HepG2 (cell line): ENCODE measurements around the gene CPE. TPM values are rescaled to one million over a fixed set of nuclear protein-coding genes. Genes with fewer than 3 reads are reported as not detected.

Source experiments
- ATAC-seq: fragments of 200-7000 bp; cut with Tn5 transposase; 3 replicates; pipeline ENCODE4 v1.9.1; 2020; ENCODE audit warnings: mild to moderate bottlenecking, moderate library complexity
- BruUV-seq: library from RNA; stranded (reverse); fragments of 400-500 nt; replicated peaks from 2 replicates; lab custom pipeline; 2021; lab: Mats Ljungman, UMichigan
- CTCF ChIA-PET: fragments of 300-600 bp; formaldehyde crosslinking; extraction: SDS; loops from one replicate; lab custom pipeline; 2021; ENCODE audit warnings: low total read pairs, inconsistent platforms, low intra/inter-chr PET ratio; lab: Yijun Ruan, JAX
- POLR2A ChIA-PET: fragments of 350-600 bp; sonication (Branson Sonifier 250); formaldehyde crosslinking; loops from one replicate; lab custom pipeline; 2020; ENCODE audit warnings: antibody characterized with exemption, inconsistent platforms; lab: Yijun Ruan, JAX
- DNase-seq: peaks from one replicate; pipeline ENCODE4 v3.0.0-alpha.2; 2015; ENCODE audit warnings: low spot score
- FAIRE-seq: peaks from 3 replicates; lab custom pipeline; 2011; peaks lifted over from hg19 to GRCh38; lab: Jason Lieb, UNC
- H2AFZ ChIP-seq: one replicate; pipeline ENCODE4 v1.6.1; 2011; ENCODE audit warnings: low read length, inconsistent platforms
- H3K27ac ChIP-seq: fragments of 300-600 bp; 3 replicates; pipeline ENCODE4 v1.8.0; 2011; ENCODE audit warnings: mixed run types, mild to moderate bottlenecking, mixed read lengths, low read length, inconsistent platforms; ENCODE audit not compliant: insufficient read depth; ENCODE audit errors: extremely low read length
- H3K27me3 ChIP-seq, 2 experiments: fragments of 200-600 bp in 1 of 2; 2 replicates in 1 of 2; 3 replicates in 1 of 2; pipeline versions ENCODE4 v1.6.0 to v1.8.0; 2011; ENCODE audit warnings: low read length in 2 of 2, mild to moderate bottlenecking in 2 of 2, moderate library complexity in 2 of 2, inconsistent platforms in 1 of 2; ENCODE audit not compliant: insufficient read depth in 2 of 2, control insufficient read depth in 1 of 2
- H3K36me3 ChIP-seq, 2 experiments: fragments of 200-600 bp in 1 of 2; replicated peaks in 1 of 2; 2 replicates in 1 of 2; 3 replicates in 1 of 2; pipeline versions ENCODE4 v1.5.1 to v1.8.0; 2011; ENCODE audit warnings: low read length in 2 of 2, inconsistent platforms in 1 of 2; ENCODE audit not compliant: insufficient read depth in 2 of 2, control insufficient read depth in 1 of 2
- H3K4me1 ChIP-seq: 2 replicates; pipeline ENCODE4 v1.5.1; 2012; ENCODE audit warnings: low read length, inconsistent platforms; ENCODE audit not compliant: insufficient read depth
- H3K4me2 ChIP-seq: 2 replicates; pipeline ENCODE4 v1.6.0; 2011; ENCODE audit warnings: low read depth, low read length, inconsistent platforms
- H3K4me3 ChIP-seq, 3 experiments: fragments of 200-600 bp in 1 of 3; sonication (generic), shearing (Covaris generic) in 1 of 3; replicated peaks in 1 of 3; 2 replicates each; pipeline ENCODE4 v1.5.1; 2011 to 2016; ENCODE audit warnings: low read length in 3 of 3, inconsistent platforms in 2 of 3, low read depth in 2 of 3, mild to moderate bottlenecking in 2 of 3, control low read depth in 1 of 3, mixed read lengths in 1 of 3; ENCODE audit not compliant: insufficient read depth in 1 of 3
- H3K79me2 ChIP-seq: one replicate; pipeline ENCODE4 v1.6.1; 2011; ENCODE audit warnings: low read length, inconsistent platforms; ENCODE audit not compliant: insufficient read depth
- H3K9ac ChIP-seq: 2 replicates; pipeline ENCODE4 v1.6.0; 2011; ENCODE audit warnings: mild to moderate bottlenecking, low read depth, low read length, inconsistent platforms; ENCODE audit not compliant: insufficient read depth
- H3K9me3 ChIP-seq: 2 replicates; pipeline ENCODE4 v1.5.1; 2012; ENCODE audit warnings: mild to moderate bottlenecking, low read length
- H4K20me1 ChIP-seq: 2 replicates; pipeline ENCODE4 v1.6.0; 2011; ENCODE audit warnings: inconsistent platforms, mild to moderate bottlenecking, low read length, moderate library complexity; ENCODE audit not compliant: insufficient read depth
- CEBPG ChIP-seq: IDR thresholded peaks from 2 replicates; pipeline ENCODE4 v1.6.1; 2016
- DPF2 ChIP-seq: sonication (generic); formaldehyde crosslinking; IDR thresholded peaks from 2 replicates; pipeline ENCODE4 v1.4.0; 2020; ENCODE audit warnings: mild to moderate bottlenecking, low read depth, missing genetic modification reagents, borderline replicate concordance
- HOMEZ ChIP-seq: IDR thresholded peaks from 2 replicates; pipeline ENCODE4 v1.6.1; 2016; ENCODE audit warnings: low read depth
- KLF9 ChIP-seq: IDR thresholded peaks from 2 replicates; pipeline ENCODE4 v1.6.1; 2016; ENCODE audit warnings: low read depth
- MIXL1 ChIP-seq: IDR thresholded peaks from 2 replicates; pipeline ENCODE4 v1.6.1; 2016
- MTF2 ChIP-seq: sonication (generic); formaldehyde crosslinking; IDR thresholded peaks from 2 replicates; pipeline ENCODE4 v1.5.0; 2020; ENCODE audit warnings: missing genetic modification reagents, borderline replicate concordance
- MXD4 ChIP-seq: IDR thresholded peaks from 2 replicates; pipeline ENCODE4 v1.6.1; 2016; ENCODE audit warnings: mild to moderate bottlenecking, missing biosample characterization, missing genetic modification reagents
- POGZ ChIP-seq: sonication (generic); formaldehyde crosslinking; IDR thresholded peaks from 2 replicates; pipeline ENCODE4 v1.4.0; 2020; ENCODE audit warnings: mild to moderate bottlenecking, missing genetic modification reagents
- RAD21 ChIP-seq: fragments of 450-650 bp; formaldehyde crosslinking; IDR thresholded peaks from 2 replicates; pipeline ENCODE4 v1.5.0; 2020; ENCODE audit warnings: mild to moderate bottlenecking
- ZNF282 ChIP-seq: fragments of 450-650 bp; IDR thresholded peaks from 2 replicates; pipeline ENCODE4 v1.6.1; 2018; ENCODE audit not compliant: partially characterized antibody
- ZNF362 ChIP-seq: sonication (generic); formaldehyde crosslinking; IDR thresholded peaks from 2 replicates; pipeline ENCODE4 v1.4.0; 2020; ENCODE audit warnings: missing genetic modification reagents, mild to moderate bottlenecking, borderline replicate concordance
- ZNF598 ChIP-seq: sonication (generic); formaldehyde crosslinking; IDR thresholded peaks from 2 replicates; pipeline ENCODE4 v1.5.1; 2020; ENCODE audit warnings: mild to moderate bottlenecking, missing genetic modification reagents, borderline replicate concordance
- ZNF605 ChIP-seq: sonication (generic); formaldehyde crosslinking; IDR thresholded peaks from 2 replicates; pipeline ENCODE4 v1.8.0; 2022; ENCODE audit warnings: mild to moderate bottlenecking, missing genetic modification reagents
- ZNF629 ChIP-seq: sonication (generic); formaldehyde crosslinking; conservative IDR thresholded peaks from 2 replicates; pipeline ENCODE4 v1.5.0; 2020; ENCODE audit warnings: missing genetic modification reagents
- ZNF776 ChIP-seq: sonication (generic); formaldehyde crosslinking; IDR thresholded peaks from 2 replicates; pipeline ENCODE4 v1.4.0; 2020; ENCODE audit warnings: mild to moderate bottlenecking, missing genetic modification reagents
- WGBS: methylation state at CpG from one replicate; pipeline ENCODE4 v1.1.6; 2017; ENCODE audit warnings: low lambda C conversion rate; 5-methylcytosine and 5-hydroxymethylcytosine counted together
- in situ Hi-C: cut with HindIII; loops from 2 replicates; pipeline ENCODE4 v1.10.0; 2017; ENCODE audit warnings: low pct_unique_long_range_greater_than_20kb; ENCODE audit not compliant: extremely low pct_ligation_motif_present
- intact Hi-C: fragments of 100-400 bp; cut with micrococcal nuclease; formaldehyde crosslinking; loops from one replicate; pipeline ENCODE4 v1.10.0; 2022; ENCODE audit not compliant: unreplicated experiment
- polyA plus RNA-seq, 8 experiments: library from polyadenylated mRNA; depleted of rRNA in 3 of 8; stranded (reverse) in 7 of 8; unstranded in 1 of 8; fragments of >200 nt; fragmentation: Illumina TruSeq in 4 of 8; extraction: Trizol in 4 of 8; gene quantifications; 2 replicates each; pipeline versions ENCODE4 v1.2.1 to v1.2.3, GENCODE V29; 2011 to 2016; ENCODE audit warnings: low read depth in 4 of 8, missing spikeins in 1 of 8, mixed read lengths in 1 of 8; ENCODE audit not compliant: insufficient read depth in 1 of 8
- total RNA-seq, 5 experiments: library from RNA; depleted of rRNA; stranded (reverse); fragments of >200 nt; fragmentation: Illumina TruSeq; extraction: Trizol; gene quantifications; 2 replicates each; pipeline ENCODE4 v1.2.3, GENCODE V29; 2016; ENCODE audit warnings: low read depth in 1 of 5
- TF ChIP-seq, protein P1 (sequence below): sonication (generic); IDR thresholded peaks from 2 replicates; pipeline ENCODE4 v1.6.1; 2016; ENCODE audit warnings: low read depth, borderline replicate concordance
- TF ChIP-seq, protein P2 (sequence below), 2 experiments: sonication (generic) in 1 of 2; formaldehyde crosslinking in 1 of 2; IDR thresholded peaks; 2 replicates each; pipeline versions ENCODE4 v1.4.0 to v1.6.1; 2018 to 2020; ENCODE audit warnings: missing genetic modification reagents in 2 of 2, borderline replicate concordance in 1 of 2, low read depth in 1 of 2, mild to moderate bottlenecking in 1 of 2, missing biosample characterization in 1 of 2

Gene CPE
- total and polyA plus RNA-seq, 2 of the 13 experiments (the other 11 are each of a cell fraction or from before 2014, with no cell fraction given) = 268 to 852 TPM

DNA sequence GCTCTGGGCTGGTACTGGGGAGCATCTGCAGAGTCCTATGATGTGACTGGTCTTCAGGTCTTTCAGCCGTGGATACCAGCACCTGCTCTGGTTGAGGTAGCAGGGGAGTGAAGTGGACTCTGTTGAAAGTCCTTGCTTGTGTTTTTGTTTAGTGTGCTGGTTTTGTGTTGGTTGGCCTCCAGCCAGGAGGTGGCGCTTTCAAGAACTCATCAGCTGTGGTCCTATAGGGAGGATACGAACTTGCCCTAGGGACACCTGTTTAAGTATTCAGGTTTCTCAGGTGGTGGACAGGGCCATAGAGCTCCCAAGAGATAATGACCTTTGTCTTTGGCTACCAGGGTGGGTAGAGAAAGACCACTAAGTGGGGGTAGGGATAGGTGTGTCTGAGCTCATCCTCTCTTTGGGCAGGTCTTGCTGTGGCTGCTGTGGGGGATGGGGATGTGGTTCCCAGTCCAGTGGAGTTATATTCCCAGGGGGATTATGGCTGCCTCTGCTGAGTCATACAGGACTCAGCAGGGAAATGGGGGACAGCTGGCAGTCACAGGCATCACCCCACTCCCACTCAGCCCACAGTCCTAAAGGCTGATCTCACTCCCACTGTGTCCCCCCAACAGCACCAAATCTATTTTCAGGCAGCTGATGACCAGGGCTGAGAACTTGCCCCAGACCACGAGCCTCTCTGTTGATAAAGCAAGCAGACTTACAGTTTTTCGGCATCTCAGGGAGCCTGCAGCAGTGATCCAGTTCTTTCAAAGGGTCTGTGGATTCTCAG lies 27.3 kb upstream of the CPE start (continued):
- TF ChIP-seq, protein P1, sequence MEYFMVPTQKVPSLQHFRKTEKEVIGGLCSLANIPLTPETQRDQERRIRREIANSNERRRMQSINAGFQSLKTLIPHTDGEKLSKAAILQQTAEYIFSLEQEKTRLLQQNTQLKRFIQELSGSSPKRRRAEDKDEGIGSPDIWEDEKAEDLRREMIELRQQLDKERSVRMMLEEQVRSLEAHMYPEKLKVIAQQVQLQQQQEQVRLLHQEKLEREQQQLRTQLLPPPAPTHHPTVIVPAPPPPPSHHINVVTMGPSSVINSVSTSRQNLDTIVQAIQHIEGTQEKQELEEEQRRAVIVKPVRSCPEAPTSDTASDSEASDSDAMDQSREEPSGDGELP = peak; percentile 78
- TF ChIP-seq ZNF598 (CRISPR knock-in tag) = no peak

GRCh38 chr4:165355900-165356300 lies 22.9 kb upstream of the CPE start:
- 0% methylated on average over 2 of the region's 2 CpGs for WGBS
- Histone ChIP-seq H3K9ac (no peak overlapping the region), H3K4me2 (peak overlapping the region; percentile 39), H3K9me3 (no peaks in the 10 kb centered on the region), H2AFZ (peak overlapping the region; percentile 83), H4K20me1 (no peaks in the 10 kb centered on the region), H3K4me1 (peaks cover 25% of the 10 kb centered on the region), H3K79me2 (no peaks in the 10 kb centered on the region), H3K27me3 (no peaks in the 10 kb centered on the region), H3K27ac (no peak overlapping the region), H3K4me3 (no peak overlapping the region), H3K36me3 (no peaks in the 10 kb centered on the region)
- DNase-seq (peak; percentile 72), FAIRE-seq (peak; percentile 96), ATAC-seq (peak; percentile 87)
- intact Hi-C loops = loop anchor here (1.0 to 10.0 kb wide), 4 partner anchors 23 to 739 kb away; partner anchors contain the start of gene CPE
- ChIA-PET POLR2A (interaction anchor here (0.8 to 1.5 kb wide), 2 partner anchors 9 to 23 kb away, joined by 4 to 10 read pairs; partner anchors contain the start of gene CPE), CTCF (interaction anchor here (1.2 to 2.3 kb wide), 2 partner anchors 23 to 109 kb away, joined by 6 to 28 read pairs; partner anchors contain the start of gene CPE)
- no TSS peak for BruUV-seq
- in situ Hi-C loops = loop anchor here (5.0 kb wide), 1 partner anchor 106 kb away; no protein-coding TSS in a partner anchor
- TF ChIP-seq POGZ (0 out of 2 replicates have a peak, but pooled peaks have one; percentile 24), ZNF282 (no peak), CEBPG (CRISPR knock-in tag) (peak; percentile 53; the same call in 1 of the 2 replicates), RAD21 (peak; percentile 77), DPF2 (no peak), ZNF605 (CRISPR knock-in tag) (0 out of 2 replicates have a peak, but pooled peaks have one; percentile 22), HOMEZ (CRISPR knock-in tag) (0 out of 2 replicates have a peak, but pooled peaks have one; percentile 15), ZNF362 (CRISPR knock-in tag) (0 out of 2 replicates have a peak, but pooled peaks have one; percentile 30), MTF2 (CRISPR knock-in tag) (no peak), MXD4 (CRISPR knock-in tag) (0 out of 2 replicates have a peak, but pooled peaks have one; percentile 30), ZNF629 (CRISPR knock-in tag) (0 out of 2 replicates have a peak, but pooled peaks have one; percentile 6), KLF9 (CRISPR knock-in tag) (0 out of 2 replicates have a peak, but pooled peaks have one; percentile 58), MIXL1 (0 out of 2 replicates have a peak, but pooled peaks have one; percentile 34), ZNF776 (CRISPR knock-in tag) (no peak)
- TF ChIP-seq, protein P2, sequence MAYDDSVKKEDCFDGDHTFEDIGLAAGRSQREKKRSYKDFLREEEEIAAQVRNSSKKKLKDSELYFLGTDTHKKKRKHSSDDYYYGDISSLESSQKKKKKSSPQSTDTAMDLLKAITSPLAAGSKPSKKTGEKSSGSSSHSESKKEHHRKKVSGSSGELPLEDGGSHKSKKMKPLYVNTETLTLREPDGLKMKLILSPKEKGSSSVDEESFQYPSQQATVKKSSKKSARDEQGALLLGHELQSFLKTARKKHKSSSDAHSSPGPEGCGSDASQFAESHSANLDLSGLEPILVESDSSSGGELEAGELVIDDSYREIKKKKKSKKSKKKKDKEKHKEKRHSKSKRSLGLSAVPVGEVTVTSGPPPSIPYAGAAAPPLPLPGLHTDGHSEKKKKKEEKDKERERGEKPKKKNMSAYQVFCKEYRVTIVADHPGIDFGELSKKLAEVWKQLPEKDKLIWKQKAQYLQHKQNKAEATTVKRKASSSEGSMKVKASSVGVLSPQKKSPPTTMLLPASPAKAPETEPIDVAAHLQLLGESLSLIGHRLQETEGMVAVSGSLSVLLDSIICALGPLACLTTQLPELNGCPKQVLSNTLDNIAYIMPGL (CRISPR knock-in tag; IDR thresholded peaks at IDR 0.05; ENCODE audit: borderline replicate concordance in 1 of 2, low read depth in 1 of 2) = 0 out of 4 replicates have a peak, but pooled peaks of 1 of the 2 experiments have one; percentile 27
